ENCODE data around the gene SERPINB1.

Gene SERPINB1

GRCh38 chr6:2875359-2876191, 33.9 kb upstream of the SERPINB1 start:
- Histone ChIP-seq H3K9me3 (ENCODE audit: control insufficient read depth, insufficient read depth, low read length) (no peaks in the 10 kb centered on the region), H3K4me1 (ENCODE audit: control insufficient read depth, insufficient read depth, low read length) (peaks cover 16% of the 10 kb centered on the region), H3K4me3 (ENCODE audit: low read depth, low read length) (peak overlapping the region; percentile 70), H3K27me3 (ENCODE audit: control insufficient read depth, insufficient read depth, low read length) (peaks cover 5% of the 10 kb centered on the region), H3K36me3 (ENCODE audit: control insufficient read depth, insufficient read depth, low read length) (no peaks in the 10 kb centered on the region), H3K9ac (ENCODE audit: low read depth, low read length) (peak overlapping the region; percentile 39)

- Histone ChIP-seq H3K4me3 (ENCODE audit: low read depth, low read length) (no peak overlapping the region), H3K9ac (ENCODE audit: low read depth, low read length) (no peak overlapping the region), H3K27me3 (ENCODE audit: control insufficient read depth, insufficient read depth, low read length) (peaks cover 5% of the 10 kb centered on the region), H3K36me3 (ENCODE audit: control insufficient read depth, insufficient read depth, low read length) (no peaks in the 10 kb centered on the region), H3K9me3 (ENCODE audit: control insufficient read depth, insufficient read depth, low read length) (no peaks in the 10 kb centered on the region), H3K4me1 (ENCODE audit: control insufficient read depth, insufficient read depth, low read length) (peaks cover 16% of the 10 kb centered on the region)
These were observed 32.0 kb upstream of the SERPINB1 start for GRCh38 chr6:2873643-2874042.

GRCh38 chr6:2872423-2873358, 31.0 kb upstream of the SERPINB1 start:
- peaks cover 13% of the 10 kb centered on the region for H3K4me1 ChIP-seq (ENCODE audit: control insufficient read depth, insufficient read depth, low read length)

GRCh38 chr6:2871953-2872352, 30.3 kb upstream of the SERPINB1 start:
- Histone ChIP-seq H3K27me3 (ENCODE audit: control insufficient read depth, insufficient read depth, low read length) (peaks cover 5% of the 10 kb centered on the region), H3K4me3 (ENCODE audit: low read depth, low read length) (no peak overlapping the region), H3K4me1 (ENCODE audit: control insufficient read depth, insufficient read depth, low read length) (peaks cover 9% of the 10 kb centered on the region), H3K9me3 (ENCODE audit: control insufficient read depth, insufficient read depth, low read length) (no peaks in the 10 kb centered on the region), H3K9ac (ENCODE audit: low read depth, low read length) (no peak overlapping the region), H3K36me3 (ENCODE audit: control insufficient read depth, insufficient read depth, low read length) (no peaks in the 10 kb centered on the region)

More at GRCh38 chr6:2872423-2873358, 31.0 kb upstream of the SERPINB1 start:
- Histone ChIP-seq H3K9ac (ENCODE audit: low read depth, low read length) (no peak overlapping the region), H3K4me3 (ENCODE audit: low read depth, low read length) (no peak overlapping the region), H3K36me3 (ENCODE audit: control insufficient read depth, insufficient read depth, low read length) (no peaks in the 10 kb centered on the region), H3K9me3 (ENCODE audit: control insufficient read depth, insufficient read depth, low read length) (no peaks in the 10 kb centered on the region), H3K27me3 (ENCODE audit: control insufficient read depth, insufficient read depth, low read length) (peaks cover 5% of the 10 kb centered on the region)

GRCh38 chr6:2871102-2871501, 29.4 kb upstream of the SERPINB1 start:
- Histone ChIP-seq H3K4me3 (ENCODE audit: low read depth, low read length) (no peak overlapping the region), H3K27me3 (ENCODE audit: control insufficient read depth, insufficient read depth, low read length) (peaks cover 5% of the 10 kb centered on the region), H3K9ac (ENCODE audit: low read depth, low read length) (no peak overlapping the region), H3K4me1 (ENCODE audit: control insufficient read depth, insufficient read depth, low read length) (peaks cover 11% of the 10 kb centered on the region), H3K9me3 (ENCODE audit: control insufficient read depth, insufficient read depth, low read length) (no peaks in the 10 kb centered on the region), H3K36me3 (ENCODE audit: control insufficient read depth, insufficient read depth, low read length) (no peaks in the 10 kb centered on the region)

GRCh38 chr6:2870046-2870636, 28.5 kb upstream of the SERPINB1 start:
- Histone ChIP-seq H3K4me3 (ENCODE audit: low read depth, low read length) (peak overlapping the region; percentile 16), H3K9ac (ENCODE audit: low read depth, low read length) (peak overlapping the region; percentile 32), H3K9me3 (ENCODE audit: control insufficient read depth, insufficient read depth, low read length) (no peaks in the 10 kb centered on the region), H3K27me3 (ENCODE audit: control insufficient read depth, insufficient read depth, low read length) (peaks cover 5% of the 10 kb centered on the region), H3K36me3 (ENCODE audit: control insufficient read depth, insufficient read depth, low read length) (no peaks in the 10 kb centered on the region), H3K4me1 (ENCODE audit: control insufficient read depth, insufficient read depth, low read length) (peaks cover 14% of the 10 kb centered on the region)

GRCh38 chr6:2868637-2869036, 27.0 kb upstream of the SERPINB1 start:
- Histone ChIP-seq H3K9ac (ENCODE audit: low read depth, low read length) (no peak overlapping the region), H3K4me3 (ENCODE audit: low read depth, low read length) (no peak overlapping the region), H3K36me3 (ENCODE audit: control insufficient read depth, insufficient read depth, low read length) (no peaks in the 10 kb centered on the region), H3K27me3 (ENCODE audit: control insufficient read depth, insufficient read depth, low read length) (no peaks in the 10 kb centered on the region), H3K9me3 (ENCODE audit: control insufficient read depth, insufficient read depth, low read length) (no peaks in the 10 kb centered on the region), H3K4me1 (ENCODE audit: control insufficient read depth, insufficient read depth, low read length) (peaks cover 23% of the 10 kb centered on the region)

GRCh38 chr6:2866171-2866846, 24.6 kb upstream of the SERPINB1 start:
- no peaks in the 10 kb centered on the region for H3K9me3 ChIP-seq (ENCODE audit: control insufficient read depth, insufficient read depth, low read length)
- H3K4me1 ChIP-seq (ENCODE audit: control insufficient read depth, insufficient read depth, low read length): peaks cover 30% of the 10 kb centered on the region
- H3K4me3 ChIP-seq (ENCODE audit: low read depth, low read length): no peak overlapping the region
- H3K27me3 ChIP-seq (ENCODE audit: control insufficient read depth, insufficient read depth, low read length): no peaks in the 10 kb centered on the region
- no peaks in the 10 kb centered on the region for H3K36me3 ChIP-seq (ENCODE audit: control insufficient read depth, insufficient read depth, low read length)
- H3K9ac ChIP-seq (ENCODE audit: low read depth, low read length): no peak overlapping the region

- peaks cover 30% of the 10 kb centered on the region for H3K4me1 ChIP-seq (ENCODE audit: control insufficient read depth, insufficient read depth, low read length)
- H3K9me3 ChIP-seq (ENCODE audit: control insufficient read depth, insufficient read depth, low read length): no peaks in the 10 kb centered on the region
- H3K27me3 ChIP-seq (ENCODE audit: control insufficient read depth, insufficient read depth, low read length): no peaks in the 10 kb centered on the region
- no peaks in the 10 kb centered on the region for H3K36me3 ChIP-seq (ENCODE audit: control insufficient read depth, insufficient read depth, low read length)
- H3K4me3 ChIP-seq (ENCODE audit: low read depth, low read length): no peak overlapping the region
- no peak overlapping the region for H3K9ac ChIP-seq (ENCODE audit: low read depth, low read length)
These were observed 24.1 kb upstream of the SERPINB1 start for GRCh38 chr6:2865694-2866151.

GRCh38 chr6:2865270-2865669, 23.6 kb upstream of the SERPINB1 start:
- peaks cover 30% of the 10 kb centered on the region for H3K4me1 ChIP-seq (ENCODE audit: control insufficient read depth, insufficient read depth, low read length)
- no peaks in the 10 kb centered on the region for H3K36me3 ChIP-seq (ENCODE audit: control insufficient read depth, insufficient read depth, low read length)
- no peak overlapping the region for H3K9ac ChIP-seq (ENCODE audit: low read depth, low read length)
- no peak overlapping the region for H3K4me3 ChIP-seq (ENCODE audit: low read depth, low read length)
- no peaks in the 10 kb centered on the region for H3K9me3 ChIP-seq (ENCODE audit: control insufficient read depth, insufficient read depth, low read length)
- no peaks in the 10 kb centered on the region for H3K27me3 ChIP-seq (ENCODE audit: control insufficient read depth, insufficient read depth, low read length)

- Histone ChIP-seq H3K9ac (ENCODE audit: low read depth, low read length) (no peak overlapping the region), H3K36me3 (ENCODE audit: control insufficient read depth, insufficient read depth, low read length) (no peaks in the 10 kb centered on the region), H3K27me3 (ENCODE audit: control insufficient read depth, insufficient read depth, low read length) (no peaks in the 10 kb centered on the region), H3K4me1 (ENCODE audit: control insufficient read depth, insufficient read depth, low read length) (peaks cover 30% of the 10 kb centered on the region), H3K4me3 (ENCODE audit: low read depth, low read length) (no peak overlapping the region), H3K9me3 (ENCODE audit: control insufficient read depth, insufficient read depth, low read length) (no peaks in the 10 kb centered on the region)
These were observed 22.2 kb upstream of the SERPINB1 start for GRCh38 chr6:2863901-2864300.

Data from iPS-15b (cell line).